MCF 10A (cell line): Measurements from ENCODE around the gene PNPLA8. TPM values are rescaled to one million over a fixed set of nuclear protein-coding genes. Genes with fewer than 3 reads are reported as not detected.

ENCODE experiments used
- BruUV-seq: library from RNA; stranded (reverse); fragments of 400-500 nt; replicated peaks from 2 replicates; lab custom pipeline; 2021; lab: Mats Ljungman, UMichigan
- CTCF ChIA-PET: fragments of 300-600 bp; sonication (Branson Sonifier 250); formaldehyde crosslinking; extraction: SDS; loops from one replicate; lab custom pipeline; 2021; ENCODE audit warnings: antibody characterized with exemption, inconsistent platforms; lab: Yijun Ruan, JAX
- POLR2A ChIA-PET: fragments of 300-600, 350-650 bp; sonication (Branson Sonifier 250); formaldehyde crosslinking; extraction: SDS; loops from one replicate; lab custom pipeline; 2020; ENCODE audit warnings: antibody characterized with exemption, inconsistent platforms; lab: Yijun Ruan, JAX
- DNase-seq: peaks from one replicate; pipeline ENCODE4 v3.0.0-alpha.2; 2018; ENCODE audit not compliant: unreplicated experiment
- H3K27ac Mint-ChIP-seq: one replicate; pipeline ENCODE4 v1.8.0; 2022; ENCODE audit warnings: mild to moderate bottlenecking, low read depth, mixed read lengths; ENCODE audit not compliant: unreplicated experiment
- H3K27me3 Mint-ChIP-seq: one replicate; pipeline ENCODE4 v1.8.0; 2022; ENCODE audit warnings: mixed read lengths; ENCODE audit not compliant: insufficient read depth, unreplicated experiment
- H3K36me3 Mint-ChIP-seq: one replicate; pipeline ENCODE4 v1.8.0; 2022; ENCODE audit warnings: mild to moderate bottlenecking, moderate library complexity, mixed read lengths; ENCODE audit not compliant: insufficient read depth, unreplicated experiment
- H3K4me1 Mint-ChIP-seq: one replicate; pipeline ENCODE4 v1.8.0; 2022; ENCODE audit warnings: mixed read lengths; ENCODE audit not compliant: insufficient read depth, unreplicated experiment
- H3K4me3 Mint-ChIP-seq: one replicate; pipeline ENCODE4 v1.8.0; 2022; ENCODE audit warnings: mild to moderate bottlenecking, moderate library complexity, mixed read lengths; ENCODE audit not compliant: unreplicated experiment
- H3K9me3 Mint-ChIP-seq: one replicate; pipeline ENCODE4 v1.8.0; 2022; ENCODE audit warnings: mixed read lengths; ENCODE audit not compliant: unreplicated experiment
- CTCF ChIP-seq: fragments of 200-600 bp; IDR thresholded peaks from one replicate; pipeline ENCODE4 v1.8.0; 2022; ENCODE audit warnings: antibody characterized with exemption, mild to moderate bottlenecking; ENCODE audit not compliant: unreplicated experiment
- intact Hi-C: fragments of 100-400 bp; cut with micrococcal nuclease; formaldehyde crosslinking; loops from 2 replicates; pipeline ENCODE4 v1.14.1; 2022
- total RNA-seq: library from RNA; stranded (reverse); gene quantifications from 2 replicates; pipeline ENCODE4 v1.2.3, GENCODE V29; 2022

PNPLA8 gene
- total RNA-seq, 1 experiment from 2014 or later: 28.5 TPM

- intact Hi-C loops: no loop called here
- H3K4me3 Mint-ChIP-seq: no peak overlapping the region
- no peak overlapping the region for H3K27ac Mint-ChIP-seq
- H3K27me3 Mint-ChIP-seq: no peaks in the 10 kb centered on the region
- no peaks in the 10 kb centered on the region for H3K36me3 Mint-ChIP-seq
- POLR2A ChIA-PET: interaction anchor here (0.6 to 0.9 kb wide), 2 partner anchors 9 to 12 kb away, joined by 3 to 4 read pairs; no protein-coding TSS in a partner anchor
- no peaks in the 10 kb centered on the region for H3K4me1 Mint-ChIP-seq
- CTCF ChIA-PET: interaction anchor here (0.6 kb wide), 1 partner anchor 11 kb away, joined by 3 read pairs; no protein-coding TSS in a partner anchor
- no peak for DNase-seq
- no TSS peak for BruUV-seq
- no peaks in the 10 kb centered on the region for H3K9me3 Mint-ChIP-seq
- no peak for TF ChIP-seq CTCF
These were observed 11.3 kb upstream of the PNPLA8 start for GRCh38 chr7:108537229-108537628.

GRCh38 chr7:108535744-108536143 is 9.8 kb upstream of the PNPLA8 start:
- CTCF ChIA-PET: no interaction called here
- H3K4me1 Mint-ChIP-seq: no peaks in the 10 kb centered on the region
- no peak for DNase-seq
- POLR2A ChIA-PET: no interaction called here
- no peak for TF ChIP-seq CTCF
- no peak overlapping the region for H3K27ac Mint-ChIP-seq
- no peaks in the 10 kb centered on the region for H3K9me3 Mint-ChIP-seq
- H3K27me3 Mint-ChIP-seq: no peaks in the 10 kb centered on the region
- intact Hi-C loops: no loop called here
- no peak overlapping the region for H3K4me3 Mint-ChIP-seq
- no peaks in the 10 kb centered on the region for H3K36me3 Mint-ChIP-seq
- no TSS peak for BruUV-seq

GRCh38 chr7:108535257-108535656 is 9.3 kb upstream of the PNPLA8 start:
- ChIA-PET CTCF (no interaction called here), POLR2A (interaction anchor here (0.7 kb wide), 1 partner anchor 200 kb away, joined by 3 read pairs; no protein-coding TSS in a partner anchor)
- H3K27me3 Mint-ChIP-seq: no peaks in the 10 kb centered on the region
- no peak for DNase-seq
- TF ChIP-seq CTCF: no peak
- no peaks in the 10 kb centered on the region for H3K36me3 Mint-ChIP-seq
- no TSS peak for BruUV-seq
- intact Hi-C loops: no loop called here
- no peak overlapping the region for H3K27ac Mint-ChIP-seq
- no peaks in the 10 kb centered on the region for H3K9me3 Mint-ChIP-seq
- no peak overlapping the region for H3K4me3 Mint-ChIP-seq
- H3K4me1 Mint-ChIP-seq: no peaks in the 10 kb centered on the region

GRCh38 chr7:108533712-108534111 is 7.8 kb upstream of the PNPLA8 start:
- ChIA-PET POLR2A (interaction anchor here (1.1 kb wide), 1 partner anchor 27 kb away, joined by 4 read pairs; no protein-coding TSS in a partner anchor), CTCF (no interaction called here)

More at GRCh38 chr7:108533712-108534111, 7.8 kb upstream of the PNPLA8 start:
- no peaks in the 10 kb centered on the region for H3K27me3 Mint-ChIP-seq
- H3K27ac Mint-ChIP-seq: no peak overlapping the region
- no peak for DNase-seq
- no peaks in the 10 kb centered on the region for H3K36me3 Mint-ChIP-seq
- intact Hi-C loops: no loop called here
- BruUV-seq: no TSS peak
- H3K4me3 Mint-ChIP-seq: no peak overlapping the region
- no peak for TF ChIP-seq CTCF
- H3K9me3 Mint-ChIP-seq: no peaks in the 10 kb centered on the region
- no peaks in the 10 kb centered on the region for H3K4me1 Mint-ChIP-seq
